Vagina (tissue), 2 donors: ENCODE data around the gene ZNF521. TPM values are rescaled to one million over a fixed set of nuclear protein-coding genes. Genes with fewer than 3 reads are reported as not detected.

ENCODE experiments used
- DNase-seq, 2 donors: peaks; one replicate each; pipeline ENCODE4 v3.0.0-alpha.2; 2017; ENCODE audit errors: extremely low spot score in 2 of 2
- H3K27ac ChIP-seq: fragments of 200-600 bp; sonication (generic); one replicate; pipeline ENCODE4 v1.5.1; 2019
- H3K27me3 ChIP-seq: fragments of 200-600 bp; sonication (generic); one replicate; pipeline ENCODE4 v1.5.1; 2019
- H3K36me3 ChIP-seq, 2 donors: fragments of 200-600 bp; sonication (generic); one replicate each; pipeline ENCODE4 v1.5.1; 2017 to 2019
- H3K4me1 ChIP-seq: fragments of 200-600 bp; sonication (generic); one replicate; pipeline ENCODE4 v1.5.1; 2019
- H3K4me3 ChIP-seq, 2 donors: fragments of 200-600 bp; sonication (generic); 1 replicate in 1 of 2; 2 replicates in 1 of 2; pipeline ENCODE4 v1.5.1; 2016 to 2019
- H3K9me3 ChIP-seq: fragments of 200-600 bp; sonication (generic); one replicate; pipeline ENCODE4 v1.5.1; 2019
- POLR2A ChIP-seq, 2 donors: fragments of 450-650 bp; IDR thresholded peaks; one replicate each; pipeline ENCODE4 v1.6.1; 2017; ENCODE audit warnings: antibody characterized with exemption in 2 of 2, mild to moderate bottlenecking in 2 of 2, moderate library complexity in 2 of 2
- POLR2AphosphoS5 ChIP-seq, 2 donors: sonication (generic); formaldehyde crosslinking; IDR thresholded peaks; one replicate each; pipeline ENCODE4 v1.9.0; 2017; ENCODE audit warnings: antibody characterized with exemption in 2 of 2, mild to moderate bottlenecking in 2 of 2, low read depth in 1 of 2; ENCODE audit not compliant: insufficient read depth in 1 of 2
- intact Hi-C: fragments of 100-400 bp; cut with DNase I; formaldehyde crosslinking; loops from one replicate; pipeline ENCODE4 v1.15.1; 2023
- total RNA-seq: library from RNA; depleted of rRNA; stranded (reverse); fragments of >200 nt; gene quantifications from one replicate; pipeline ENCODE4 v1.2.3, GENCODE V29; 2016
- TF ChIP-seq, protein P1 (sequence below), 3 experiments: fragments of 450-650 bp in 2 of 3; fragments of 200-600 bp in 1 of 3; sonication (generic) in 1 of 3; IDR thresholded peaks; one replicate each; pipeline ENCODE4 v1.5.1; 2017 to 2019; ENCODE audit warnings: antibody characterized with exemption in 3 of 3, mild to moderate bottlenecking in 2 of 3, moderate library complexity in 2 of 3

The ZNF521 gene
- total RNA-seq, 1 donor from 2014 or later, result 18.7 TPM

DNA sequence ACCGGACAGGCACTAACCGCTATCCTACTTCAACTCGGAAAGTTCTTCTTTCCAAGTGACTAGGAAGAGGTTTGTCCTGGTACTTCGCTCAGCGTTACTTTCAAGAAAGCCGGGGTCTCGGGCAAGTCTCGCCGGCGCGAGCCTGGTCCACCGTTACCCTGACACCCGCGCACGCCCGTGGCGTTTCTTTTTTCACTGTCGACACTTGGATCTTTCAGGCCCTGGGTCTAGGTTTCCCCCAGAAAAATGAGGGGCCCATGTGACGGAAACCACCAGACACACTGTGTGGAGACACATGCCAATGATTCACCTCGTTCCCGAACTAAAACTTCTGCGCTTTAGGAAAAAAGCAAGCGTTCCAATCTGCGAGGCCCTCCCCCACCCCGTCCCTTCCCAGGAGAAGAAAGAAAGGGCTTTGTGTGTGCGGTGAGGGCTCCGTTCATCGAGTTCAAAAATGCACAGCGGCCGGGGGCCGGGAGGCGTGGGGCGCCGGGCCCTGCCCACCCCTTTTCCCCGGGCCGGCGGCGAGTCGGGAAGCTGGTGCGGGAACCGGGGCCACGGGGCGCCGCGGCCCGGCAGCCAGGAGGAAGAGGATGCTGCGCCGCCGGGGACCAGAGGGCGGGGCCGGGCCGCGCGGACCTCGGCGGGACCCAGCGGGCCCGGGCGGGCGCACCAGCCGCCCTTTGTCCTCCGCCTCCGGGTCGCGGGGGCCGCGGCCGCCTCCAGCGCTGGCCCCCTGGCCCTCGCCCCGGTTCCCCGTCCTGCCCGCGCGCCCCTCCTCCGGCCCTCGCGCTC, 2.6 kb downstream of the ZNF521 start:
- TF ChIP-seq, protein P1, sequence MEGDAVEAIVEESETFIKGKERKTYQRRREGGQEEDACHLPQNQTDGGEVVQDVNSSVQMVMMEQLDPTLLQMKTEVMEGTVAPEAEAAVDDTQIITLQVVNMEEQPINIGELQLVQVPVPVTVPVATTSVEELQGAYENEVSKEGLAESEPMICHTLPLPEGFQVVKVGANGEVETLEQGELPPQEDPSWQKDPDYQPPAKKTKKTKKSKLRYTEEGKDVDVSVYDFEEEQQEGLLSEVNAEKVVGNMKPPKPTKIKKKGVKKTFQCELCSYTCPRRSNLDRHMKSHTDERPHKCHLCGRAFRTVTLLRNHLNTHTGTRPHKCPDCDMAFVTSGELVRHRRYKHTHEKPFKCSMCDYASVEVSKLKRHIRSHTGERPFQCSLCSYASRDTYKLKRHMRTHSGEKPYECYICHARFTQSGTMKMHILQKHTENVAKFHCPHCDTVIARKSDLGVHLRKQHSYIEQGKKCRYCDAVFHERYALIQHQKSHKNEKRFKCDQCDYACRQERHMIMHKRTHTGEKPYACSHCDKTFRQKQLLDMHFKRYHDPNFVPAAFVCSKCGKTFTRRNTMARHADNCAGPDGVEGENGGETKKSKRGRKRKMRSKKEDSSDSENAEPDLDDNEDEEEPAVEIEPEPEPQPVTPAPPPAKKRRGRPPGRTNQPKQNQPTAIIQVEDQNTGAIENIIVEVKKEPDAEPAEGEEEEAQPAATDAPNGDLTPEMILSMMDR (IDR thresholded peaks at IDR 0.05), result no peak
- TF ChIP-seq POLR2AphosphoS5 (IDR thresholded peaks at IDR 0.05; ENCODE audit: insufficient read depth in 1 of 2, low read depth in 1 of 2), result peak in 1 of 2 donors; percentile 57
- no peak for TF ChIP-seq POLR2A (IDR thresholded peaks at IDR 0.05)
- intact Hi-C loops, result no loop called here

DNA sequence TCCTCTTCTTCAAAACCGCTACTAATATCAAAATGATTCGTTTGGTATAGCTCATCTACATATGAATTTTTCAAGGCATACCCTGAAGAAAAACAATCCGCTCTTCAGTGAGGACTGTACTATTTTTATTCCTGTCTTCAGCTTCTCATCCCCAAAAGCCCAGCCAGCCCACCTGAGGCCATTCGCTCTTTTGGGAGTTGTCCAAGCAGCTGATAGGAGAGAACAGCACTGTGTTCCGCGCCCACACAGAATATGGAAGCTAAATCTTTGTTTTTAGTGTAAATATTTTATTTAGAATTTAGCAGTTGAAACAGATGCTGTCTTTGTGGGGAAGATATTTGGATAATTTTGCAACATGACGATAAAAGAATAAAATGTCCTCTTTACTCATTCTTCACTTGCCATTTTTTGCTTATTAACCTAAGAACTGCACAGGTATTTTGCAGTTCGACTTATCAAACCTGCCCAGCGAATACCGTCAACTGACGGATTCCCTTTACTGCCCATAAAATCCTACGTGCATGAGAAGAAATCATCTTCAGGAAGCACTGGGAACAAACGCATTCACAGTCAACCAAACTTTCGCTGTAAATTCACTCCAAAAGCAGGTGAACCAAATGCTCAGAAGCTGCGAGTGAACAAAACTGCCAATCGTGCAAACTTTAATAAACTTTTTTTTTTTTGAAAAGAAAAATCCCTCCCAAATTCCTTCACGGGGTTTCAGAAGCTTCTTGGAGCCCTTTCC, 3.4 kb downstream of the ZNF521 start:
- H3K4me3 ChIP-seq, result peak overlapping the region; percentile 60 to 65
- peak overlapping the region; percentile 93 for H3K27ac ChIP-seq
- TF ChIP-seq, protein P1 (IDR thresholded peaks at IDR 0.05), result no peak
- TF ChIP-seq POLR2A (IDR thresholded peaks at IDR 0.05), result no peak
- no peak for TF ChIP-seq POLR2AphosphoS5 (IDR thresholded peaks at IDR 0.05; ENCODE audit: insufficient read depth in 1 of 2, low read depth in 1 of 2)
- no peaks in the 10 kb centered on the region for H3K27me3 ChIP-seq
- intact Hi-C loops, result no loop called here
- H3K4me1 ChIP-seq, result peaks cover 27% of the 10 kb centered on the region
- H3K9me3 ChIP-seq, result no peaks in the 10 kb centered on the region
- no peak for DNase-seq
- no peaks in the 10 kb centered on the region for H3K36me3 ChIP-seq

More for the DNA sequence above, 2.6 kb downstream of the ZNF521 start:
- H3K9me3 ChIP-seq, result no peaks in the 10 kb centered on the region
- peak overlapping the region; percentile 60 to 65 for H3K4me3 ChIP-seq
- no peaks in the 10 kb centered on the region for H3K36me3 ChIP-seq
- H3K27me3 ChIP-seq, result no peaks in the 10 kb centered on the region
- no peak for DNase-seq
- H3K4me1 ChIP-seq, result peaks cover 22% of the 10 kb centered on the region
- peak overlapping the region; percentile 93 for H3K27ac ChIP-seq

DNA sequence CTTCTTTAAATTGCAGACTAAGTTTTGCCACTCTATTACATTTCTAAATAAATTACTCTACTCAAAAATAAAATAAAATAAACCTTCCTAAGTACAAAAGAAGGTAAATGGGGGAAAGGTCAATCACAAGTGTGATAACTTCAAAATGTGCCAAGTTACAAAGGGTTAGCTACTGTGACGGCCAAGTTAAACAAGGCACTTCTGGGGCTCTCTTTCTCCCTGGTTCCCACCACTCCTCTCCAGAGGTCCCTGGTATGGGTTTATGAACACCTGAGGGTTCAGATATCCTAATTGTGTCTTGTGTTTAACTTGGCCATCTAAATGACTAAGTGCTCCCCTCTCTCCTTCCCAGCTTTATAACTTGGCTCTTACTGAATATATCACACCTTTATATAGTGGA, 5.4 kb downstream of the ZNF521 start:
- H3K4me1 ChIP-seq, result peaks cover 27% of the 10 kb centered on the region
- H3K27me3 ChIP-seq, result no peaks in the 10 kb centered on the region
- DNase-seq, result no peak
- H3K9me3 ChIP-seq, result no peaks in the 10 kb centered on the region
- H3K36me3 ChIP-seq, result no peaks in the 10 kb centered on the region
- TF ChIP-seq POLR2AphosphoS5 (IDR thresholded peaks at IDR 0.05; ENCODE audit: insufficient read depth in 1 of 2, low read depth in 1 of 2), result no peak
- TF ChIP-seq, protein P1 (IDR thresholded peaks at IDR 0.05), result no peak
- TF ChIP-seq POLR2A (IDR thresholded peaks at IDR 0.05), result no peak
- H3K27ac ChIP-seq, result peak overlapping the region; percentile 5
- no peak overlapping the region for H3K4me3 ChIP-seq
- intact Hi-C loops, result no loop called here

DNA sequence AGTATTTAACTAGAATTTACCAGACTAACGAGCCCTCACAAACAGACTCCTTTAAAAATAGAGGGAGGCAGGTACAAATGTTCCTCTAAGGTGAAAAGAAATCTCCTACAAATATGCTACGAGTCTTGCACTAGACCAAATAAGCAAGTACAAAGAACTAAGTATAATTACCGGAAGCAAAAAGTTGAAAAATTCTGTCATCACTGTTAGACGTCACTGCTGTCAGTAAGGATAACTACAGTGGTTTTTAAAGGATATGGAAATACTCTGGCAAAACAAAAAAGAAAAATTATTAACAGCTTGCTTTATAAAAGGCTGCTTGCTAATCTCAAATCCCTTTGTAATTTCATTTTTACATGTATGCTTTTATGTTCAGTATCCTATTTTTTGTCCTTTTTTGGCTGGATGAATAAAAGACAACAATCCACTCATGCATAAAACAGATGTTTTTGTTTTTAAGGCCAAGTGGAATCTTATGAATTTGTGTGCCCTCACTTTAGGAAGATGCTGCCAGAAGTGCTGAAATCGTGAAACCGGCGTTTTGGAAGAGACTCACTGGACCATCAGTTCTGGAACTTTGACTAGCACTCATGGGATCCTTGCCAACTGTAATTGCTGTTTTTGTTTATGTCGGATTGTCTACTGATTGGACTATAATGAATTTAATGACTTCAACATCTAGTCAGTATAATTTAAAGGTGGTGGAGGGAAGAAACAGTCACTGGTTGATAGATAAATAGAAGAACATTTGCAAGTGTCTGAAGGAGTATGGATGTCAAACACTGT, 6.7 kb downstream of the ZNF521 start:
- intact Hi-C loops, result no loop called here
- Histone ChIP-seq H3K4me3 (no peak overlapping the region), H3K27me3 (no peaks in the 10 kb centered on the region), H3K9me3 (no peaks in the 10 kb centered on the region), H3K4me1 (peaks cover 27% of the 10 kb centered on the region), H3K36me3 (no peaks in the 10 kb centered on the region), H3K27ac (peak overlapping the region; percentile 19)
- no peak for DNase-seq
- TF ChIP-seq, protein P1 (IDR thresholded peaks at IDR 0.05), result no peak
- TF ChIP-seq POLR2AphosphoS5 (IDR thresholded peaks at IDR 0.05; ENCODE audit: insufficient read depth in 1 of 2, low read depth in 1 of 2) (no peak), POLR2A (IDR thresholded peaks at IDR 0.05) (no peak)
